ENCODE results near the gene PRRC2B.
"Not testable (repeated sequence)": the region's sequence is repeated elsewhere in the genome, so short reads cannot be mapped to it uniquely, and the experiment has no call there.

Gene PRRC2B

DNA sequence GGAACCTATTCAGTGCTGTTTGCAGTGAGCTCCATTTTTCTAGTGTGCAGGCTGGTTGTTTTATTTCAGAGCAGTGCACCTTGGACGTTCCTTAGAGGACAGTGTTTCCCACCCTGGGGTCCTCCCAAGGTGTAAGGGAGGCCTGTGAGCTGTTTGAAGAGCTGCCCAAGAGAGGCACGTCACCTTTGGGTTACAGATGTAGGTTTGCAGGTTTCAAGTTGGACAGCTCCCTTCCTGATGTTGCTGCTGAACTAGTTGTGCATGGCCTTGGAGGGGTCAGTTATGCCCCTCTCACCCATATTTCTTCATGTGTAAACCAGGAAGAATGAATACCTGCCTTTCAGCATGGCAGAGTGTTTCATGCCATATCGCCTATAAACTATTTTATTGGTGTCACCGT is 74.1 kb downstream of the PRRC2B start:
- in situ Hi-C loops (cut with HindIII; ENCODE audit: low sequenced_read_pairs): no loop called here
- no peak overlapping the region for H3K4me3 ChIP-seq (ENCODE audit: low read depth, low read length)
- no peak for DNase-seq (ENCODE audit: low read depth, low spot score)
- TF ChIP-seq, protein P1, sequence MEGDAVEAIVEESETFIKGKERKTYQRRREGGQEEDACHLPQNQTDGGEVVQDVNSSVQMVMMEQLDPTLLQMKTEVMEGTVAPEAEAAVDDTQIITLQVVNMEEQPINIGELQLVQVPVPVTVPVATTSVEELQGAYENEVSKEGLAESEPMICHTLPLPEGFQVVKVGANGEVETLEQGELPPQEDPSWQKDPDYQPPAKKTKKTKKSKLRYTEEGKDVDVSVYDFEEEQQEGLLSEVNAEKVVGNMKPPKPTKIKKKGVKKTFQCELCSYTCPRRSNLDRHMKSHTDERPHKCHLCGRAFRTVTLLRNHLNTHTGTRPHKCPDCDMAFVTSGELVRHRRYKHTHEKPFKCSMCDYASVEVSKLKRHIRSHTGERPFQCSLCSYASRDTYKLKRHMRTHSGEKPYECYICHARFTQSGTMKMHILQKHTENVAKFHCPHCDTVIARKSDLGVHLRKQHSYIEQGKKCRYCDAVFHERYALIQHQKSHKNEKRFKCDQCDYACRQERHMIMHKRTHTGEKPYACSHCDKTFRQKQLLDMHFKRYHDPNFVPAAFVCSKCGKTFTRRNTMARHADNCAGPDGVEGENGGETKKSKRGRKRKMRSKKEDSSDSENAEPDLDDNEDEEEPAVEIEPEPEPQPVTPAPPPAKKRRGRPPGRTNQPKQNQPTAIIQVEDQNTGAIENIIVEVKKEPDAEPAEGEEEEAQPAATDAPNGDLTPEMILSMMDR (IDR thresholded peaks at IDR 0.05; ENCODE audit: low read depth, low read length): no peak

DNA sequence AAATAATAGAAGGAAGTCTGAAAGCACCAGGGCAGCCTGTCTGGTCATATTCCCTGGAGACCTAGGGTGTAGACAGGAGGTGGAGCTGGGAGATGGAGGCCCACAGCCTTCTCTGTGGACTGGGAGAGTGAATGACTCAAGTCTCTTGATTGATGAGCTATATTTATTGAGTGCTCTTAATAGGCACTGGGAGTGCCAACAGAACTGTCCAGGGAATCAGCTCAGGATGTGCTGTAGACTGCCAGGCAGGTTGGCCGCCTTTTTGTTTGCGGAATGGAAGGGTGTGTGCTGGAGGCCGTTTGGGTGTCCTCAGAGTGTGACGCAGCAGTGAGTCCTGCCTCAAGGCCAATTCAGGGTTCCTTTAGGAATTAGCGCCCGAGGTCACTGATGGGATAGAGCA is 75.5 kb downstream of the PRRC2B start:
- DNase-seq (ENCODE audit: low read depth, low spot score): no peak
- in situ Hi-C loops (cut with HindIII; ENCODE audit: low sequenced_read_pairs): no loop called here
- TF ChIP-seq, protein P1 (IDR thresholded peaks at IDR 0.05; ENCODE audit: low read depth, low read length): no peak
- H3K4me3 ChIP-seq (ENCODE audit: low read depth, low read length): no peak overlapping the region

DNA sequence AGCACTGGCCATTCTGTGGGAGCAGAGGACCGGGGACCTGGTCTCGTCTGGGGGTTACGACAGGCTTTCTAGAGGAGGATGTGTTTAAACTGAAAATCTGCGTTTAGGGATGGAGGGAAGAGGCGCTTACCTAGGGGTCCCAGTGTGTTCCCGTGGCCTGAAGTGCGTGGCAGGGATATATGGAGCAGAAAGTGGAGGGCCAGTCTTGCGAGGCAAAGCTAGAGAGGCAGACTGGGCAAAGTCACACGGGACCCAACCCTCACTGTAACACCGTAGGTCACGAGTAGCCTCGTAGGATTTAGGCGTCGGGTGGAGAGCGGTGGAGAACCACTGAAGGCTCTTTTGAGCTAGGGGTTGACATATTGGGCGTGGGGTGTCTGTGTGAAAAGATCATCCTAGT is 76.1 kb downstream of the PRRC2B start:
- in situ Hi-C loops (cut with HindIII; ENCODE audit: low sequenced_read_pairs): no loop called here
- DNase-seq (ENCODE audit: low read depth, low spot score): no peak
- no peak overlapping the region for H3K4me3 ChIP-seq (ENCODE audit: low read depth, low read length)
- TF ChIP-seq, protein P1 (IDR thresholded peaks at IDR 0.05; ENCODE audit: low read depth, low read length): no peak

DNA sequence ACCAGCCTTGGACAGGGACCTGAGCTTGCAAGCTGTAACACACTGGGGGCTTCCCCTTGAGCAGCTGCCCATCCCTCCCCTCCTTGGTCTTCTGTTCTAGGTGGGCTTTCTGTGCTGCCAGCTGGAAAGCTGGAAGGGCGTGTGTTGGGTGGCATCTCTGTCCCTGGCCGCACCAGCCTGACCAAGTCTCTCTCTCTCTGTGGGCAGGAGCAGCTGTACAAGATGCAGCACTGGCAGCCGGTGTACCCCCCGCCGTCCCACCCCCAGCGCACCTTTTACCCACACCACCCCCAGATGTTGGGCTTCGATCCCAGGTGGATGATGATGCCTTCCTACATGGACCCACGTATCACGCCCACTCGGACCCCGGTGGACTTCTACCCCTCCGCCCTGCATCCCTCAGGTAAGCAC is 76.7 kb downstream of the PRRC2B start:
- DNase-seq (ENCODE audit: low read depth, low spot score): no peak
- in situ Hi-C loops (cut with HindIII; ENCODE audit: low sequenced_read_pairs): no loop called here
- H3K4me3 ChIP-seq (ENCODE audit: low read depth, low read length): no peak overlapping the region
- TF ChIP-seq, protein P1 (IDR thresholded peaks at IDR 0.05; ENCODE audit: low read depth, low read length): no peak

DNA sequence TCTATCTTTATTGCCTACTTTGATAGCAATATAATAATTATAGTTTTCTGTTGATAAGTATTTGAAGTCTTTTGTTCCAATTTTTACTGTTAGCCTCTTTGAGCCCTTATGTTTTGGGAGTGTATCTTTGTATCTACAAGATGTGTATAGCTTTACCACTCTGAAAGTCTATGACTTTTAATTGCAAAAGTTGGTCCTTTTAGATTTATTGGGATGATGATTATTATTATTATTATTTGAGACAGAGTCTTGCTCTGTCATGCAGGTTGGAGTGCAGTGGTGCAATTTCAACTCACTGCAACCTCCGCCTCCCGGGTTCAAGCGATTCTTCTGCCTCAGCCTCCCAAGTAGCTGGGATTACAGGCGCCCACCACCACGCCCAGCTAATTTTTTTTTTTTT is 78.2 kb downstream of the PRRC2B start:
- DNase-seq (ENCODE audit: low read depth, low spot score); in situ Hi-C loops (cut with HindIII; ENCODE audit: low sequenced_read_pairs); H3K4me3 ChIP-seq (ENCODE audit: low read depth, low read length): not testable (repeated sequence)

DNA sequence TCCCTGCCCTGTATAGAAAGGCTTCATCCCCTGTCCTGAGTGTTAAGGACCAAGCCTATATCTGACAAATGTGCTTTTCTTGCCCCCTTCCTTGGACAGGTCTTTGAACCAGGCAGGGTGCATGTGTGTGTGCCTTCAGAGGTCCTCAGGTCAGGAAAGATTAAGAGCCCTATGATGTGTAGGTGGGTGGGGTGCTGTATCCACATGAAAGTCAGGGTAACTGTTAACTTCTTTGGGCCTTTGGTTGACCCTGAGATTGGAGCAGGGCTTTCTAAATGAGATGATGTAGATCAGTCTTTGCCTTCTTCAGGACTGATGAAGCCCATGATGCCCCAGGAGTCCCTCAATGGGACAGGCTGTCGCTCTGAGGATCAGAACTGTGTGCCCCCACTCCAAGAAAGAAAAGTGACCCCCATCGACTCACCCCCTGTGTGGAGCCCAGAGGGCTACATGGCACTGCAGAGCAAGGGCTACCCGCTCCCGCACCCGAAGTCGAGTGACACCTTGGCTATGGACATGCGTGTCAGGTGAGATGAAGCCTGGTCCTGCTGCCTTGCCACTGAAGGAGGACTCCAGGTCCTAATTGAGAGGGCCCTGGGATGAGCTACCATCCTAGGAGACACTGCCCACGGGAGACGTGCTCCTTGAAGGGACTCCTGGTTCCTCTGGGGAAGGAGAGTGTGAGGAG is 79.5 kb downstream of the PRRC2B start:
- TF ChIP-seq, protein P1 (IDR thresholded peaks at IDR 0.05; ENCODE audit: low read depth, low read length): no peak
- H3K4me3 ChIP-seq (ENCODE audit: low read depth, low read length): no peak overlapping the region
- in situ Hi-C loops (cut with HindIII; ENCODE audit: low sequenced_read_pairs): no loop called here
- no peak for DNase-seq (ENCODE audit: low read depth, low spot score)

DNA sequence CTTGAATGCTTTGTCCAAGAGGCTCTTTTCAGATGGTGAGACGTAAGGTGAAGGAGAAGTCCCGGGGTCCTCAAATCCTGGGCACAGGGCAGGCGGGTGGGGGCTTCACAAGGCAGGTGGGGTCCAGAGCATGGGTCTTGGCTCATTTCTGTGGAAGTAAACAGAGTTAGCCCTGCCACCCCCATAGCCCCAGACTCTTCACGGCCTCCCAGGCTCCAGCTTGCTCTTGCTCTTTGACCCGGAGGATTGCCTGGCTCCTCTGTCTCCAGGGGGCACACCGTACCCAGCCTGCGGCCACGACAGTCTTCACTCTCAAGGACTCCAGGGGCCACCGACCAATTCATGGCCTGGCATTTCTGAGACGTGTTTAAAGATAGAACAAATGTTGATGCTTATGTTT is 80.0 kb downstream of the PRRC2B start:
- H3K4me3 ChIP-seq (ENCODE audit: low read depth, low read length): no peak overlapping the region
- TF ChIP-seq, protein P1 (IDR thresholded peaks at IDR 0.05; ENCODE audit: low read depth, low read length): no peak
- in situ Hi-C loops (cut with HindIII; ENCODE audit: low sequenced_read_pairs): no loop called here
- DNase-seq (ENCODE audit: low read depth, low spot score): no peak

All from astrocyte of the spinal cord (primary cell).